ENCODE results near the gene STK11IP. TPM values are rescaled to one million over a fixed set of nuclear protein-coding genes. Genes with fewer than 3 reads are reported as not detected.
"Not testable (repeated sequence)": the region's sequence is repeated elsewhere in the genome, so short reads cannot be mapped to it uniquely, and the experiment has no call there.

STK11IP gene
- total RNA-seq, 1 donor from 2014 or later, result 44.4 TPM

DNA sequence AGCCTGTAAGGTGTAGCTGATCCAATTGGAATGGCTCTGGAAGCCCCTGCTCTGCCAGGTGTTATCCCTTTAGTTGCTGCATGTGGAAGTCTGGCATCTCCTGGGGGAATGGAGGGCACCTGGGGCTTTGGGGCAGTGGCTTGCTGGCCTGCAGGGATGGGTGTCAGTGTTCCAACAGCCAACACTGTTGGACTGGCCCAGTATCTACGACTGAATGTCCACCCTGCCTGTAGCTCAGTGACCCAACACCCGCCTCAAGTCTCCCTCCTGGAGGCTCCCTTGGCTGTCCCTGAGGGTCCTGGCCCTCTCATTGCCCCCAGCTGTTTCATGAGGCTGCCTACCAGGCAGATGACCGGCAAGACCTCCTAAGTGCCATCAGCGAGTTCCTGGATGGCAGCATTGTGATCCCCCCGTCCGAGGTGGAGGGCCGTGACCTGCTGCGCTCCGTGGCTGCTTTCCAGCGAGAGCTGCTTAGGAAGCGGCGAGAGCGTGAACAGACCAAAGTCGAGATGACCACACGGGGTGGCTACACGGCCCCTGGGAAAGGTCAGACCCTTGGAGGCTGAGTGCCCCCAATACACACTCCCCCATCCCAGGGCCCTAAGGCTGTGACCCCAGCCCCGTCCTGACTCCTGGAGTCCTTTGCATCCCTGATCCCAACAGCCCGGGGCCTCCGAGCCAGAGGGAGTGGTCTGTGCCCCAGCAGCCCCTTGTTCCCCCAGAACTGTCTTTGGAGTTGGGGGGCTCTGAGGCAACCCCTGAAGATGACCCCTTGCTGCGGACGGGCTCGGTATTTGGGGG, 37.5 kb downstream of the STK11IP start:
- no peak for DNase-seq (ENCODE audit: low spot score)

DNA sequence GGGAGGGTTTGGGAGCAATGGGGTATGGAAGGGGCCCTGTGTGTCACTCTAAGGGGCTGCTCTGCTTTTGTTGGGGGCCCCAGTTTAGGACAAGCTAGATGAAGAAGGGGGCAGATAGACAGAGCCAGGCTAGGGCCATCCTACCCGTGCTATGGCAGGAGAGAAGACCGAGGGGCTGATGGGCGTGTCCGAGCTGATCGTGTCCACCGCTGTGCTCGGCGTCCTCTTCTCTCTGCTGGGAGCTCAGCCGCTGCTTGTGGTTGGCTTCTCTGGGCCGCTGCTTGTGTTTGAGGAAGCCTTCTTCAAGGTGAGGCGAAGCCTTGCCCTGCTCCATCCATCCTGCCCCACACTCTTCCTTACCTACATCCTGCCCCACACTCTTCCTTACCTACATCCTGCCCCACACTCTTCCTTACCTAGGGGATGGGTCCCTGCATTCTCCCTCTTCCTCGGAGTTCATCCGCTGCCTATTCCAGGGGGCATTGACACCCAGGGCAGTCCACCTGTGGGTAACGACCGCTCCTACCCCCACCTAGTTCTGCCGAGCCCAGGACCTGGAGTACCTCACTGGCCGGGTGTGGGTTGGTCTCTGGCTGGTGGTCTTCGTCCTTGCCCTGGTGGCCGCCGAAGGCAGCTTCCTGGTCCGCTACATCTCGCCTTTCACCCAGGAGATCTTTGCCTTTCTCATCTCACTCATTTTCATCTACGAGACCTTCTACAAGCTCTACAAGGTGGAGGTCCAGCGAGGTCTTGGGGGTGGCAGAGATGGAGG, 38.7 kb downstream of the STK11IP start:
- no peak for DNase-seq (ENCODE audit: low spot score)

DNA sequence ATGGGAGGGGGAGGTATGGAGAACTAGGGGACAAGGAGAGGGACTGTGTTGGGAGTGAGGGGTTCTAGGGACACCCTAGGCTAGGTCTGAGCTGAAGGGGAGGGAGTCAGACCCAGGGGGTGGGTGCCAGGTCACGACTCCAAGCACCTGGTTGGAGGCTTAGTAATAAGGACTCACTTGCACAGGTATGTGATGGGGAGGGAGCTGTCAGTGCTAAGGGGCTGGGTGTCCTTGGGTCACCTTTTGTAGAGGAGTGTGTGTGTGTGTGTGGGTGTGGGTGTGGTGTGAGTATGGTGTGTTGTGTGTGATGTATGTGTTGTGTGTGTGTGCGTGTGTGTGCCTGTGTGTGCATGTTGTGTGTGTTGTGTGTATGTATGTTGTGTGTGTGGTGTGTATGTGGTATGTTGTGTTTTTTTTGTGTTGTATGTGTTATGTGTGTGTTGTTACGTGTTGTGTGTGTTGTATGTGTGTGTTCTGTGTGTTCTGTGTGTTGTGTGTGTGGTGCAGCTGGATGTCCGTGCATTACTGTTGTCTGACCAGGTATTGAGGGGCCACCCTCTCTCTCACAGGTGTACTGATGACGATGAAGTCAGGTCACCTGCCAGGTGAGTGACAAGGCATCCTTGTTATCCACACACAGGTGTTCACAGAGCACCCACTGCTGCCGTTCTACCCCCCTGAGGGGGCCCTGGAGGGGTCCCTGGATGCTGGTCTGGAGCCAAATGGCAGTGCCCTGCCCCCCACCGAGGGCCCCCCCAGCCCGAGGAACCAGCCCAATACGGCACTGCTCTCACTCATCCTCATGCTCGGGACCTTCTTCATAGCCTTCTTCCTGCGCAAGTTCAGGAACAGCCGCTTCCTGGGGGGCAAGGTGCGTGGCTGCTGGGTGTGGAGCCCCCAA, 39.5 kb downstream of the STK11IP start:
- DNase-seq (ENCODE audit: low spot score), result no peak

DNA sequence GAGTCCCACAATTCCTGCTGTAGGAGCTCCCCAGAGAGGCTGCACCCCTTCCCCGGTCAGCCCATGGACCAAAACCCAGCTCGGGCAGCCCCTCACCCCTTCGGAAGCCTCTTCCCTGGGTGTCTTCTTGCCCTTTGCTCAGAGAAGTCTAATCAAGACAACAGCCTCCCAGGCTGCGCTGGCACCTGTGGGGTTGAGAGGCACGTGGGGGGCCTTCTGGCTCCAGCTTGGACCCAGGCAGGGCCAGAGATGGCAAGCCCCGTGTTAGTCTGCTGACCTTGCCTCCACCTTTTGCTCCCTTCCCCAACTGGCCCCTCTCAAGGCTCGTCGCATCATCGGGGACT, 40.2 kb downstream of the STK11IP start:
- no peak for DNase-seq (ENCODE audit: low spot score)

DNA sequence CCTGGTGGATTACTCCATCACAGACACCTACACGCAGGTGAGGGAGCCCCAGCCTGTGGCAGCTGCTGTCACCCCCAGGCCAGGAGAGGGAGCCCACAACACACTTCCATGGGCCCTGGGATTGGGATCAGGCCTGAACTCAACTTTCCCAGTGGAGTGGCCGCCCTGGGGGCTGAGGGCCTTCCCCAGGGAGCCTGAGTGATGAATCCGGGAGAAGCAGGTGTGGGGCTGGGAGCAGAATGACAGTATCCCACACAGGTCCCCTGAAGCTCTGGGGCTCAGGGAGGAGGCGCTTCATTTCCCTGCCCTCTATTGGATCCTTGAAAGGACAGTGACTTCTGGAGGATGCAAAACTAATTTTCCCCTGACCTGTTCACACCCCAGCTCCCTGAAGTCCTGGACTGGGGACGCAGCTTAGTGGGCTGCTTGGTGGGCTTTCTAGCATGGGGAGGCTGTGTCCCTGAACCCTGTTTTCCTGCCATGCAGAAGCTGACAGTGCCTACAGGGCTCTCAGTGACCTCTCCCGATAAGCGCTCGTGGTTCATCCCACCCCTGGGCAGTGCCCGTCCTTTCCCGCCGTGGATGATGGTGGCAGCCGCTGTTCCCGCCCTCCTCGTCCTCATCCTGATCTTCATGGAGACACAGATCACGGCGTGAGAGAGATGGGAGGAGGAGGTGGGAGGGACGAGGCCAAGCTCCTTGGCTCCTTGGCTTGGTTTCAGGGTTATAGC, 40.7 kb downstream of the STK11IP start:
- DNase-seq (ENCODE audit: low spot score), result no peak

DNA sequence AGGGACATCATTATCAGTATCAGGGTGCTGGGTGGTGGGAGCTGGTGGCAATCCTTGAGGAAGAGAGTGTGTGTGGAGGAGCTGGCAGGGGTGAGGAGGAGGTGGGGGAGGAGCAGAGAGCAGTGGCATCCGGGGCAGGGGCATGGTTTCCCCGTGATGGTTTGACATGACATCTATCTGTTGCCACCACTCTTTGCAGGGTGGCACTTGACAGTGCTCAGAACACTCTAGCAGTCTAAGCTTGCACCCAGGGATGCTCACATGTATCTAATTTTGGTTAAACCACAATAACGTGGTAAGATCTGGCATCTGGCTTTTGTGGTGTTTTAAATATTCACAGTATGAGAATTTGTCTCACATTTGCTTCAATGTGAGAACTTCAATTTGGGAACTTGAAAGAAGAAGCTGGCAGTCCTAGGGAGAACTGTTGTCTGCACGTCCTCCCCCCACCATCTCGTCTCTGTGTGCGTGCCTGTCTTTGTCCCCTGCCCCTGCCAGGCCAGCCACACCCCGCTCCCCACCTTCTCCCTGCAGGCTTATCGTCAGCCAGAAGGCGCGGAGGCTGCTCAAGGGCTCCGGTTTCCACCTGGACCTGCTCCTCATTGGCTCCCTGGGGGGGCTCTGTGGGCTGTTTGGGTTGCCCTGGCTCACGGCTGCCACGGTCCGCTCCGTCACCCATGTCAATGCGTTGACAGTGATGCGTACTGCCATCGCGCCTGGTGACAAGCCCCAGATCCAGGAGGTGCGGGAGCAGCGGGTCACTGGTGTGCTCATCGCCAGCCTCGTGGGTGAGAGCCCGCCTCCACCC, 41.5 kb downstream of the STK11IP start:
- DNase-seq (ENCODE audit: low spot score), result no peak

DNA sequence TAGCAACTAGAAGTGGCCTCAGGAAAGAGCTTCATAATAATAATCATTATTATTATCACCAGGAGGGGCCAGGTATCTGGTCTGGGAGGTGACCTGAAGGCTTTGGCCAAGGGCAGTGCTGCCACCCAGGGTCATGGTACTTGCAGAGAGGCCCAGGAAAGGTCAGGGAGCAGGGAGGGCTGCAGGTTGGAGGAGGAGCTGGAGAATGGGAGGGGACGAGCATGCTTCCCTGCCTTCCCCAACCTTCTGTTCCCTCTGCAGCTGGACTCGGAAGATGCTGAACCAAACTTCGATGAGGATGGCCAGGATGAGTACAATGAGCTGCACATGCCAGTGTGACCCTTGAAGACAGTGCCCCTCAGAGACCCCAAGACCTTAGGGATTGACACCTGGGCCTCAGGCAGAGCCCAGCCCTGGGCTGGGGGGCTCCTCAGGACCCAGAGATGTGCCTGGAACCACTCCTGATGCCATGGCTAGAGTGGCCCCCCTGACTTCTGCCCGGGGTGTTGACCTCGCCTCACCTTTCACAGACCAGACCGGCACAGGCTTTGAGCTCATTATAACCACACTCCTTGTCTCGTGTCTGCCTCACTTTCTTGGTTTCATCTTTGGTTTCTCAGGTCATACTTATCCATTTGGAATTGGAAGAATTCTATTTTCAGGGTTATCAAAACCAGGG, 43.9 kb downstream of the STK11IP start:
- no peak for DNase-seq (ENCODE audit: low spot score)

DNA sequence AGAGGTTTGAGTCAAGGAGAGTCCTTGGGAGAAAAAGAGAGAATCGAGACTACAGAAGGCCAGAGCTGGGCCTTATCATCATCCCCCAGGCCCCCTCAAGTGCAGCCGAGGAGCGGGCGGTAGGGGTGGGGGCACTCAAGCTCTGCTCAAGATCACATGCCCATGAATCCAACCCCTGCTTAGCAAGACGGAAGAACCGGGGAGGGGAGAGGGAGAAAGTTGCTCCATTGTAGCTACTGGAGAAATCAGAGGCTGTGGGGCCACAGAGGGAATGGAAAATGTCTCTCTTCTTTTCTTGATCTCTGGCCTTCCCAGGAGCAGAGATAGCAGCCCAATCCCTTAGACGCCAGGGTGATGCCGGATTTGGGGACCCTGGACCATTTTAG, 44.4 kb downstream of the STK11IP start:
- no peak for DNase-seq (ENCODE audit: low spot score)

DNA sequence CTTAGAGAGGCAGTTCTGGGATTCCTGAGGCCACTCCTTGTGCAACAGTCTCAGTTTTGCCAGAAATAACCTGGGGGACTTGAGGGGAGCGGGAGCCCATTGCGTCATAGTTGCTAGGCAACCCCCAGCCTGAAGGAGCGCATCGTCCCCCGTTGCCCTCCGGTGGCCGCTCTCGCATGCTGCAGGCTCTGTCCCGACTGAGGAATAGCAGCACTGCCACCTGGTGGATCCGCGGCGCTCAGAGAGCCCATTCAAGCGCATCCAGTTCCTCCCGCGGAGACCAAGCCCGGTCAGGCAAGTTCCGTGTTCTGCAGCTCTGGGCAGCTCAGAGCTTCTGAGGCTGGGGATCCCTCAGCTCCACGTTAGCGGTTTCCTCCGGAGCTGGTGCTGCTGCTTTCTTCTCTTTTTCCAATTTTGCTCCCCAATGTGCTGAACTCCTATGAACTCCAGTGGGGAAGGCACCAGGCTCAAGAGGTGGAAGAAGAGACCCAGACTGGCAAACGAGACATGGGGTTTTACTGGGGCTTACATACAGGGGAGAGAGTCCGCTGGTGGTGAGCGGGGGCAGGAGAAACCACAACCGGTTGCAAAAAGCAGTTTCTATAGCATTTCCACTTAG, 44.9 kb downstream of the STK11IP start:
- DNase-seq (ENCODE audit: low spot score), result peak; percentile 96

DNA sequence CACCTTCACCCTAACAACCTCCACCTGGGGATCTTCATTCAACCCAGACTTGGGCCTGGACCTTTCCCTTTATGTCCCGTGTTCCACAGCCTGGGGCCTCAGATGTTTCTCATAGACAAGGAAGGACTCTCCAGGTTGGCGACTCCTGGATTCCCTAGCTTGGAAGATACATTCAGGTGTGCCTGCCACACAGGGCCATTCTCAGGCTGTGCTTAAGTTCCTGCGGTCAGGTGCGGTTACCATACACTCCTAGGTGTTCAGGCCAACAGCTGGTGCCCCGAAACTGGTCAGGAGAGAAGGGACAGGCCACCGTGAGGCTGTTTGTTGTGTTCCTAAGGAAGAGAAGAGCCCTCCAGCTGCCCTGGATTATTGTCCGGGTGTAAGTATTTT, 45.4 kb downstream of the STK11IP start:
- DNase-seq (ENCODE audit: low spot score), result no peak

DNA sequence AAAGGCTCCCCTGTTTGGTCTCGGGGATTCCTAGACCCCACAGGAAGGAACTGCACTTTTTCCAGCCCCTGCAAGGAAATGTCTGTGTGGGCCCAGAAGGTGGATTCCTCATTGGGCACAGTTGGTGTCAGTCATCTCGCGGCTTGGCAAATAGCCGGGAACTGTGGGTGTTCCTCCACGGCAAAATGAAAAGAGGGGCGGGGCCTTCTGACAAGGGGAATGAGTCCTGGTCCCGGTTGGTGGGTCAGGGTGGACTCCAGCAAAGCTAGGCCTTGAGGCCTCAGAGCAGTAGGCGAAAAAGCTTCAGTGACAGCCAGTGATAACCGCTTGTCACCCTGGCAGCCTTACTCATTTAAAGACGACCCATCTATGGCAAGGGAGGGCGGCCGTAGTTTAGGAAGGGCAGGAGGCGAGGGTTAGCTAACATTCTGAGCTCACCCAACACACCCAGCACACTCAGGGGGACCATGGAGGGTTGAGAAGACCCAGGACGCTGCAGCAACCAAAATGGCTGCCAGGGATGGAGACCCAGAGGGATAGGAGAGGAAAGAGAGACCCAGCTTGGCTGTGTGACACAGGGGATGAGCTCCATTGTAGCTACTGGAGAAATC, 46.2 kb downstream of the STK11IP start:
- DNase-seq (ENCODE audit: low spot score), result no peak

DNA sequence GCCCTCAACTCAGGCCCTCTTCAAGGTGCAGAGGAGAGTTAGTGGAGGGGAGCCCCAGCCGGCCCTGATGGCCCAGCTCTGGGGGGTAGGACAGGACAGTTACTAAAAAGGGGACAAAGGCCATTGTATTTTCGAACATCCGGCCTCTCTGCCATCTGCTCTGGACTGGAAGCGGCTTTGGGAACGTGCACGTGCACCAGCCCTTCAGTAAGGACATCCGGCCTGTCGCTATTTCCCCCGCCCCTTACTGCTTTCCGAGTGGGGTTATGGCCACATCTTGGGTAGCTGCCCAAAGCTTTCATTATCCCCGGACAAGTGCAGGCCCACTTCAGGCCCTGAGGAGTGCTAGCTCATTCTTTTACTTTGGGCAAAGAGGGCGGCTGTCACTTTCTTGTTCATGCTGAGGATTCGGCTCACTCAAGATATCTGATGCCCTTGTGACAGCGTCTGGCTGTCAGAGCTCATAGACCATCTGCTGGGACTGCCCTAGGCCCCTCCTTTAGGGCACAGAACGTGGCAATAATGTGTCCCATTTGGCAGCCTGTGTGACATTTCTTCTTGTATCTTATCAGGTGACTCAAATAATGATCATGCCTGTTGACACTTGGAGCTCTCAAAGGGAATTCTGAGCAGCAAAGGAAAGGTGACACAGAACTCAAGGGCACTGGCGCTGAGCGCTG, 47.3 kb downstream of the STK11IP start:
- no peak for DNase-seq (ENCODE audit: low spot score)

DNA sequence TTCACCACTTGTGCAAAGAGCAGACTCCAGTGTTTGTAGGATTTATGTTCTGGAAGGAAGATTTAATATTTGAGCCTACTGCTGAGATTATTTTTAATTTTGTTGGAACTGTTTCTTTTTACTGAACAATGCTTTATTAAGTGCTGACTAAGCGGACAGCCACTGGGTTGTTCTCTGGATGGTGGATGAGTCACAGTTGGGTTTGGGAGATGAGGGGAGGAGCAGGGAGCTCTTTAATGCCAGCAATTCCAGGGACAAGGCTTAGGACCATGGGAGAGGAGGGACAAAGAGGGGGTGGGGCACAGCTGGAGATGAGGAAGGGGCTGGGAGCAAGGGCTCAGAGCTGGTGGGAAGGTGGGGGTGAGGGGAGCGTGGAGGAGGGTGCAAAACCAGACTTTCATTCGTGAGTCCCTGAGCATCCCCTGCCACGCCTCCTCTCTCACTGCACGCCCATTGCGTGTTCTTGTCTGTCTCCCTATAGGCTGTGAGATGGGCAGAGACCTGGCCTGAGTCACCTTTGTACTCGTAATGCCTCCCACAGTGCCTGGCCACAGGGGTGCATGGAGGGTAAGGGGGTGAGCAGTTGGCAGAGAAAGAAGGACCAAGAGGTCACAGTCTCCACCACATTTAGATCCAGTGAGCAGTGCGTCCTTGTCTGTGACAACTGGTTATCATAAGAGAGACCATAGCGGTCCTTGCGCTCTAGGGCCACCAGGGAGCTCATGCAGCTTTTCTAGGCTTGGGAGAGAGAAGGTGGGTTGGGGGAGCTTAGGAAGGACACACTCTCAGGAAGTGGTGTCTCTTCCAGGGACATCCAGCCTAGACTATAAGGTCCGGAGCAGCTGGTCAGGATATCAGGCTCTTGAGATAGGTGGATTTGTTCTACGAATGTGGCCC, 48.2 kb downstream of the STK11IP start:
- no peak for DNase-seq (ENCODE audit: low spot score)

DNA sequence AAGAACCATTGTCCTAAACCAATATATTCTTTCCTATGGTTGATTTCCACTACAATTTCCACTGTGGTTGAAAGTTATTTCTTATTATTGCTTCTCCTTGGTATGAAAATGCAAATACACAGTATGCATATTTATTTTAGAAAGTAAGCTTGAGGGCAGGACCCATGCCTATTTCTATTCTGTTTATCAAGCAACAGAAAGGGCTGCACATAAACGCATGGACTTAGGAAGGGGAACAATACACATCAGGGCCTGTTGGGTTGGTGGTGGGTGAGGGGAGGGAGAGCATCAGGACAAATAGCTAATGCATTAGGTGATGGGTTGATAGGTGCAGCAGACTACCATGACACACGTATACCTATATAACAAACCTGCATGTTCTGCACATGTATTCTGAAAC, 50.5 kb downstream of the STK11IP start:
- no peak for DNase-seq (ENCODE audit: low spot score)

DNA sequence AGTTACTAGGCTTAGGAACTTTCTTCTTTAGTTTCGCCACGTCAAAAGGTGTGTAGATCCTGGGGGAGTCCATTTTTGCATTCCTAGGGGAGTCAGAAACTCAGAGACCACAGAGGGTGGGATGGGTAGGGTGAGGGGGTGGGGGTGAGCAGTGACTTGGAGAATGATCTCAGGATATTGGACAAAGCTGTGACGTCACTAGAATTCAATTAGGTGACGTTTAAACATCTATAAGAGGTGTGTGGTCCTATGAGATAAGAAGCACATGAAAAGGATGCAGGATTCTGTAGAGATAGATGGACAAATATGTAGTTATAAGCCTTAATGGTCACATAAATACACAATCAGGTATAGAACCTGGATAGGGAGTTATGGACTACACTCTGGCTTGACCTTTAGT, 51.3 kb downstream of the STK11IP start:
- no peak for DNase-seq (ENCODE audit: low spot score)

DNA sequence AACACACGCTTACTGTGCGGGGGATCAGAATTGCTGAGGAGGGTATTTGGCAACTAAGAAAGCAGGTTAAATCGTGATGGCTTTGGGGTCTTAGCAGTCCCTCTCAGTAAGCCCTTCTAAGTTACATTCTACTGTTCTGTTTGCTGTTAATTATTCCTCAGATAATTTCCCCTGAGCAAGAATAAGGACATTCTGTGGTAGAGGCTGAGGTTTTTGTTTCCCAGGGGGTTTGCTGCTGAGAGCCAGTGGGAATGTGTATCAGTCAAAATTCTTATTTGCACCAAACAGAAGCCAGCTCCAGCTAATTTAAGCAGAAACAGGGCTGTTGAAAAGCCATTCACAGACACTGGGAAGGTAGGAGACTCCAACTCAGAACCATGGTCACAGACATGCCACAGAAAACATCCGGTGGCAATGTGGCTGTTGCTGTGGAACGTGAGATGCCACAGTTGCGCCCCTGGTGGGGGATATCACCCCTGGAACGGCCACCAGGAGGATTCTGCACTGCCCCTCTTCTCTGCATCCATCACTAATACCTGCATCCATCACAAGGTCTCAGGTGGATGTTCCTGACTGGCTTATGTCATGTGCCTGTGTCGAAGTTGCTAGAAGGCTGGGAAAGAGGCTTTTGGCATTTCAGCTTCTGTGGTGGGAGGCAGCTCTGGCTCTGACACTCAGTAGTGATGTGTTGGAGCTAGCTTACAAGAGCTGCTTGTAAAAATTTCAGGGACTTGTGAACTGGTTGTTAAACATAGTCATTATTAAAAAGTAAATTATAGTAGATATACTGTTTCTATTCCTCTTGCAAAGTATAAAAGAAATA, 53.0 kb downstream of the STK11IP start:
- DNase-seq (ENCODE audit: low spot score), result no peak

DNA sequence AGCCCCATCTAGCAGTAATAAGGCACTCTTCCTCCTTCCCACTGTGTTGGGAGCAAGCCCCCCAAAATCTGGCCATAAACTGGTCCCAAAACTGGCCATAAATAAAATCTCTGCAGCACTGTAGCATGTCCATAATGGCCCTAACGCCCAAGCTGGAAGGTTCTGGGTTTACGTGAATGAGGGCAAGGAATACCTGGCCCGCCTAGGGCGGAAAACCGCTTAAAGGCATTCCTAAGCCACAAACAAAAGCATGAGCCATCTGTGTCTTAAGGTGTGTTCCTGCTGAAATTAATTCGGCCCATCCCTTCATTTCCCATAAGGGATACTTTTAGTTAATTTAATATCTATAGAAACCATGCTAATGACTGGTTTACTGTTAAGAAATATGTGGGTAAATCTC, 54.0 kb downstream of the STK11IP start:
- not testable (repeated sequence) for DNase-seq (ENCODE audit: low spot score)
